Keratinocyte (primary cell): ENCODE results near the gene CFAP46.

ENCODE experiments used
- CTCF ChIP-seq, 3 experiments: IDR thresholded peaks in 1 of 3; conservative IDR thresholded peaks in 1 of 3; optimal IDR thresholded peaks in 1 of 3; 2 replicates in 2 of 3; 3 replicates in 1 of 3; pipeline versions ENCODE3 to v1.5.1; 2011; ENCODE audit warnings: low read length in 3 of 3, mild to moderate bottlenecking in 3 of 3, moderate library complexity in 2 of 3, control low read depth in 1 of 3, inconsistent platforms in 1 of 3; ENCODE audit not compliant: insufficient read depth in 2 of 3; ENCODE audit errors: extremely low read depth in 1 of 3
- EZH2 ChIP-seq: IDR thresholded peaks from one replicate; pipeline ENCODE4 v1.6.1; 2012; ENCODE audit warnings: inconsistent platforms, mild to moderate bottlenecking, low read length, moderate library complexity

GRCh38 chr10:132789659-132790148 lies 152.7 kb downstream of the CFAP46 start:
- TF ChIP-seq CTCF (optimal IDR thresholded peaks at IDR 0.05 in 1 of 3, IDR thresholded peaks at IDR 0.05 in 1 of 3, conservative IDR thresholded peaks at IDR 0.05 in 1 of 3; ENCODE audit: extremely low read depth in 1 of 3, insufficient read depth in 2 of 3, low read length in 3 of 3) (no peak), EZH2 (no peak)
